Suprapubic skin (tissue), 3 donors: ENCODE results near the gene ADAMTS2.

Experiments used
- POLR2AphosphoS5 ChIP-seq, 3 donors: sonication (generic); formaldehyde crosslinking; IDR thresholded peaks; one replicate each; pipeline ENCODE4 v1.6.1; 2017; ENCODE audit warnings: antibody characterized with exemption in 3 of 3
- TF ChIP-seq, protein P1 (sequence below), 2 donors: fragments of 200-600 bp in 1 of 2; fragments of 450-650 bp in 1 of 2; sonication (generic) in 1 of 2; IDR thresholded peaks; one replicate each; pipeline ENCODE4 v1.5.1; 2016 to 2019; ENCODE audit warnings: antibody characterized with exemption in 2 of 2, mild to moderate bottlenecking in 1 of 2, moderate library complexity in 1 of 2

- TF ChIP-seq, protein P1, sequence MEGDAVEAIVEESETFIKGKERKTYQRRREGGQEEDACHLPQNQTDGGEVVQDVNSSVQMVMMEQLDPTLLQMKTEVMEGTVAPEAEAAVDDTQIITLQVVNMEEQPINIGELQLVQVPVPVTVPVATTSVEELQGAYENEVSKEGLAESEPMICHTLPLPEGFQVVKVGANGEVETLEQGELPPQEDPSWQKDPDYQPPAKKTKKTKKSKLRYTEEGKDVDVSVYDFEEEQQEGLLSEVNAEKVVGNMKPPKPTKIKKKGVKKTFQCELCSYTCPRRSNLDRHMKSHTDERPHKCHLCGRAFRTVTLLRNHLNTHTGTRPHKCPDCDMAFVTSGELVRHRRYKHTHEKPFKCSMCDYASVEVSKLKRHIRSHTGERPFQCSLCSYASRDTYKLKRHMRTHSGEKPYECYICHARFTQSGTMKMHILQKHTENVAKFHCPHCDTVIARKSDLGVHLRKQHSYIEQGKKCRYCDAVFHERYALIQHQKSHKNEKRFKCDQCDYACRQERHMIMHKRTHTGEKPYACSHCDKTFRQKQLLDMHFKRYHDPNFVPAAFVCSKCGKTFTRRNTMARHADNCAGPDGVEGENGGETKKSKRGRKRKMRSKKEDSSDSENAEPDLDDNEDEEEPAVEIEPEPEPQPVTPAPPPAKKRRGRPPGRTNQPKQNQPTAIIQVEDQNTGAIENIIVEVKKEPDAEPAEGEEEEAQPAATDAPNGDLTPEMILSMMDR (IDR thresholded peaks at IDR 0.05), result no peak
- no peak for TF ChIP-seq POLR2AphosphoS5 (IDR thresholded peaks at IDR 0.05)
Observed at GRCh38 chr5:179138568-179138925, 206.7 kb downstream of the ADAMTS2 start.
